ENCODE data around the gene EZH2. TPM values are rescaled to one million over a fixed set of nuclear protein-coding genes. Genes with fewer than 3 reads are reported as not detected.

EZH2 gene
- total RNA-seq, 1 donor from 2014 or later = 97.5 TPM

DNA sequence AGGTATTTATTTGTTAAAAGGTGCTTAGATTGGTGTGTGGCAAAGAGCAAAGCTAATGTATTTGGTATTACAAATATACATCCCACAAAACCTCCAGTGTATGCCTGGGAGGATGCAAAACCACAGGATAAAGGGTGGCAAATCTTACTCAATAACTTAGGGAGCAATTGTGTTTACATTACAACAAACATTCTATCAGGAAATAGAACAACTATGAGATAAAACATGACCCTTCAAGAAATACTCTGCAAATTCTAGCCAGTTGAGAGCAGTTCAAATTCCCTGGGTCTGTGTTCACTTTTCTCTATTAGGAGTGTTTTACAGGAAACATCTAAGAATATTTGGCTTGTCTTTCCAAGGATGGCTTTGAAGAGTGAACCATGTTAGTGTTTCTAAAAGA is 120.5 kb downstream of the EZH2 start:
- no peak overlapping the region for H3K27ac Mint-ChIP-seq
- DNase-seq (ENCODE audit: low spot score) = no peak
- H3K9me3 Mint-ChIP-seq = no peaks in the 10 kb centered on the region
- no peak overlapping the region for H3K4me3 Mint-ChIP-seq
- H3K4me1 Mint-ChIP-seq (ENCODE audit: low read depth) = no peaks in the 10 kb centered on the region
- intact Hi-C loops (cut with micrococcal nuclease) = no loop called here
- peaks cover 25% of the 10 kb centered on the region for H3K36me3 Mint-ChIP-seq (ENCODE audit: low read depth)
- no peaks in the 10 kb centered on the region for H3K27me3 Mint-ChIP-seq (ENCODE audit: insufficient read depth)

DNA sequence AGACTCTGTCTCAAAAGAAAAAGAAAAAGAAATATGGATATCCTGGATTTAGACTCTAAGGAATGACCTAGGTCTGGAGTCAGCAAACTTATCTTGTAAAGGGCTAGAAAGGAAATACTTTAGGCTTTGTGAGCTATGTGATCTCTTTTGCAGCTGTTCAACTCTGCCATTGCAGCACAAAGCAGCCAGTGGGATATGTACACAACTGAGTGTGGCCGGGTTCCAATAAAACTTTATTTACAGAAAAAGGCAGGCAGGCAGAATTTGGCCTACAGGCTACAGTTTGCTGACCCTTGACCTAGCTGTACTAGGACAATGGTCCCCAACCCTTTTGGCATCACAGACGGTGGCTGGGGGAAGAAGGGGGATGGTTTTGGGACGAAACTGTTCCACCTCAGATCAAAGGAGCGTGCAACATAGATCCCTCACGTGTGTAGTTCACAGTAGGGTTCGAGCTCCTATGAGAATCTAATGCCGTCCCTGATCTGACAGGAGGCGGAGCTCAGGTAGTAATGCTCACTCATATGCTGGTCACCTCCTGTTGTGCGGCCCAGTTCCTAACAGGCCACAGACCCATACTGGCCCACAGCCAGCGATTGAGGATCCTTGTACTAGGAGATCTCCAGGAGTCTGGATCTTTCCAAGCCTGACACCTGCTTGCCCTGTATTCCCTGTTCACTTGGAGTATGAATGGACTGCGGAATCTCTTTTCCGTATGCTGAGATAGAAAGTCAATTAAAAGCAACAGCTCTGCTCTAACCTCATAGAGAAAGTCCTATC is 122.4 kb downstream of the EZH2 start:
- H3K27ac Mint-ChIP-seq = no peak overlapping the region
- no peaks in the 10 kb centered on the region for H3K9me3 Mint-ChIP-seq
- no peak overlapping the region for H3K4me3 Mint-ChIP-seq

More for the DNA sequence above, 122.4 kb downstream of the EZH2 start:
- Mint-ChIP-seq H3K4me1 (ENCODE audit: low read depth) (no peaks in the 10 kb centered on the region), H3K27me3 (ENCODE audit: insufficient read depth) (no peaks in the 10 kb centered on the region), H3K36me3 (ENCODE audit: low read depth) (peaks cover 28% of the 10 kb centered on the region)
- intact Hi-C loops (cut with micrococcal nuclease) = no loop called here
- DNase-seq (ENCODE audit: low spot score) = no peak

Other genes with a start within 250 kb of the EZH2 start
- 79.3 and 81.3 TPM in 2 replicates for gene CUL1, start 185.4 kb downstream of the EZH2 start, total RNA-seq
- 132 and 142 TPM in 2 replicates for gene PDIA4, start 144.2 kb upstream of the EZH2 start, total RNA-seq
- 9.9 and 10.9 TPM in 2 replicates for gene ZNF786, start 206.4 kb upstream of the EZH2 start, total RNA-seq
- 1.1 and 1.2 TPM in 2 replicates for gene ZNF425, start 242.0 kb upstream of the EZH2 start, total RNA-seq

Data from activated T-helper 1 cell treated with anti-CD3 and anti-CD28 coated beads, Interleukin-12 subunit alpha, Interleukin-12 subunit beta, Interleukin-2, Interleukin-4 antibody, amounts not matched to agents 30 ng/mL and 10 ng/mL and 1 ng/mL, durations not matched to agents 14 hours and 24 hours and 36 hours (primary cell).